Spleen (tissue), 7 donors: ENCODE data around the gene XYLT1.

Experiments
- CTCF ChIP-seq, 11 experiments: fragments of 200-600 bp in 7 of 11; fragments of 450-650 bp in 4 of 11; sonication (generic) in 4 of 11; IDR thresholded peaks in 8 of 11; conservative IDR thresholded peaks in 3 of 11; 1 replicate in 7 of 11; 2 replicates in 4 of 11; pipeline versions ENCODE4 v1.4.0 to v1.8.0; 2016 to 2021; ENCODE audit warnings: antibody characterized with exemption in 11 of 11, inconsistent platforms in 4 of 11, mild to moderate bottlenecking in 1 of 11
- POLR2A ChIP-seq, 3 donors: fragments of 450-650 bp; IDR thresholded peaks; one replicate each; pipeline ENCODE4 v1.5.1; 2017; ENCODE audit warnings: antibody characterized with exemption in 3 of 3, mild to moderate bottlenecking in 1 of 3
- POLR2AphosphoS5 ChIP-seq, 3 donors: sonication (generic); formaldehyde crosslinking; IDR thresholded peaks; one replicate each; pipeline ENCODE4 v1.5.1; 2017; ENCODE audit warnings: antibody characterized with exemption in 3 of 3
- donor health status: DM: no; HTN: no; CAD: no; lungs with moderate emphysema.
- donor health status: DM: no; HTN: no; CAD: no.
- donor health status: DM: no; HTN: no; CAD: no.

DNA sequence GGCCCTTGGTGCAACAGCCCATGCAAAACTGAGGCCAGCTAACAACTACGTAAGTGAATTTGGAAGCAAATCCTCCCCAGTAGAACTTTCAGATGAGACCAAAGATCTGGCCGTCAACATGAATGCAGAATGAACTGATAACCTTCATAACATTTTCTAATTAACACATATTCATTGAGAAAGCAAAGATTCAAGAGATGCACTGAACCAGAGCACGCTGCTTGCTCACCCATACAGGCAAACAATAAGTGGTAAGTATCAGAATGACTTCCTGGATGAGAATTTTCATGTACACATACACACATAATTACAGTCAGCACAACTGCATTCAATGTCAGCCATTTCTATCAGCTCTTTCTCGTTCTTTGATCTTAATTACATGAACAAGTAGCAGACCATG lies 30.6 kb downstream of the XYLT1 start:
- TF ChIP-seq POLR2A (IDR thresholded peaks at IDR 0.05) (no peak), CTCF (IDR thresholded peaks at IDR 0.05 in 8 of 11, conservative IDR thresholded peaks at IDR 0.05 in 3 of 11) (no peak), POLR2AphosphoS5 (IDR thresholded peaks at IDR 0.05) (no peak)
